Ammon's horn (tissue), 1 donor: ENCODE data around the gene BMP3.
"Not testable (repeated sequence)": the region's sequence is repeated elsewhere in the genome, so short reads cannot be mapped to it uniquely, and the experiment has no call there.

Experiments
- DNase-seq: peaks from one replicate; pipeline ENCODE4 v3.0.0-alpha.2; 2016; ENCODE audit warnings: low spot score

Gene BMP3

GRCh38 chr4:81030061-81030980, at the start of gene BMP3:
Gene BMP3 (plus strand): TSS chr4:81030708. CDS start chr4:81031285, 577 bp downstream.
- DNase-seq: no peak

DNA sequence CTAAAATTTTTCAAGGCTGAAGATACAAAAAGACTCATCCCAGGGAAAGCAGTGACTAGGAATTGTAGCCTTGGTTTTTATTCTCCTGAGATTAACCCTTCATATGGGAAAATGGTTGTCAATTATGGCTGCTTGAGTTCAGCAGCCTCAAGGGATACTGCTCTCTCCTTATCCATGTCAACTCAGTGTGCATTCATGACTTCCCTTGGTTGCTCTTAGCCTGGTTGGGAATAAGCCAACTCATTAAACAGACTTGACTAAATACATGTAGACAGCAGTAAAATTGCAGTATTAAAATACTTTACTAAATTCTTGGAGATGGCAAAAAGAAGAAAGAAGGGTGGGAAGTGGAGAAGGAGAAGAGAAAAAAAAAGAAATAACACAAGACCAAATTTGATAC, 44.5 kb upstream of the BMP3 start:
- DNase-seq: no peak

DNA sequence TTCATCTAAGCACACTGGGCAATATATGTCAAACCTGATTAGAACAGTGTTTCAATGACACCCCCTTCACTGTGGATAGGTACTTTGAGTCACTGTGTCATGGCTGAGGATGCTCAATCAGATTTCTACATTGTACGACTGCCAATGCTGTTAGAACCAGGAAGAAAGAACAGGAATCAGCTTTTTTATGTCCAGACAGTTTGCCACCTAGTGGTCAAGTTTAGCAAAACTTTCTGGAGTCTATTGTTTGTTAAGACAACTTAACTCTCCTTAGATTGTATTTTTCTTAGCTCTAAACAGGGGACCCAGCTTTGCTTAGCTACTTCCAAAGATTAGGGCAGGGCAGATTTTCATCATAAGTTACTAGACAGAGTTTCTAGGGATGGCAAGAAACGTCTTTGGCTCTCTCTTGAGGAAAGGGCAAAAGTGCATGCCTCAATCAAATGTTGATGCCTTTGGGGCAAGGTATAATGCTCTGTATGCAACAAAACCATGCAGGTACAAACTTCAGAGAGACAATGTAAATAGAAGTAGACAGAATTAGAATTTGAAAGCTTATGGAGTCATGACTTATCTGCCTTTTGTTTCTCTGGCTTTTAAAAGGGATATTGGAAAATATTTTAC, 40.5 kb upstream of the BMP3 start:
- peak; percentile 68 for DNase-seq

DNA sequence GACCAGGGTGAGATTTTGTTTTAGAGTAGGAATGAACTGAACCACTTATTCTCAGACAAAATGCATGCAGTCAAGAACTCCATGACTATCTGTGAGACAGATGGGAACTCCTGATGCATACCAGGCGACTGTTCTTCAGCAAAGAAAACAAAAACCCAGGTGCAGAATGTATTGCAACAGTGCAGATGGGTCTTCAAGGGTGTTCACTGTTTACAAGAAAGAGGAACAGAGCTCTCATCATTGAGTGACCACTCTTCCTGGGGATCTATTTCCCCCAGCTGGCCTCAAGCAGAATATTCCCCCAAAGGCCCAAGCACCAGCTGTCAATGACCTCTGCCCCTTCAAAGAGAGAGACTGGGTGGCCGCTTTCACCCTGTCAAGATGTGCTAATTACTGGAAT, 39.7 kb upstream of the BMP3 start:
- DNase-seq: no peak

GRCh38 chr4:80999943-81000342, 30.6 kb upstream of the BMP3 start:
- DNase-seq: no peak

DNA sequence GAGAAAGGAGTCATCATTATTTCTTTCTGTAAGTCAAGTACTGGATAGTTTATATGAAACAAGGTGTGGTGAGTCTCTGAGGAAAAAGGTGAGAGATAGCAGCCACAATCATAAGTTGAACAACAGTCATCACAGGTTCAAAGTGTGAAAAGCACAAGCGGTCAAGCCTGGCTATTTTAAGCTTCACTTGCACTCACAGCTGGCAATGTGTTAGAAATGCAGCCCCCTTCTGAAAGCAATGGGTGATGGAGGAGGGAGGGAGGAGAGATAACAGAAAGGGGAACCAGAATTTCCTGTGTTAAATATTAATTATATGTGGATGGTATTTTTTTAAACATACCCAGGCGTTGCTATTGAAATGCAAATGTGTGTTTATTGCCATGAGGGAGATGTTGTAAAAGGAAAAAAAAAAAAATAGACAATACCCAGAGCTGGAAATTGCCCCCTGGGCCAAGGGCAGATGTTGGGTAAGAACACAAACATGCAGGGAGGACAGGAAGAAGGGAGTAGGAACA, 26.9 kb upstream of the BMP3 start:
- no peak for DNase-seq

DNA sequence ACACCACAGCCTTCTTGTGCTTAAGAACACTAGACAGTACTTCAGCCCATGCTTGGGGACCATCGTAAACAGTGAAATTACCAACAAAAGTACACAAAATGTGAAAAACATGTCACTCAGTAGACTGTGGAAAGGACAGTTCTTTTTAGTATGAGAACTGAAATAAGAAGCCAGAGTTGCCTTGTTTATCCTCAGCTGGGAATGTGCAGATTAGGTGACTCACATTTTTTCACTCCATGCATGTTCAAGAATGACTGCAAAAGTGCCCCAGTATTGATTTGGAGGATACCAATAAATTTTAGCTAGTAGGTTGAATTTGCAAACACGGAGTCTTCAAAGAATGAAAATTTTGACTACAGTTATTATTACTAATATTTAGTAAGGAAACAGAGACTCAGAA, 23.1 kb upstream of the BMP3 start:
- no peak for DNase-seq

GRCh38 chr4:81016566-81016965, 13.9 kb upstream of the BMP3 start:
- DNase-seq: not testable (repeated sequence)

GRCh38 chr4:81019006-81019405, 11.5 kb upstream of the BMP3 start:
- no peak for DNase-seq

GRCh38 chr4:81021142-81021944, 9.2 kb upstream of the BMP3 start:
- no peak for DNase-seq

- no peak for DNase-seq
These were observed 8.5 kb upstream of the BMP3 start for GRCh38 chr4:81021981-81022380.

GRCh38 chr4:81023484-81023883, 7.0 kb upstream of the BMP3 start:
- no peak for DNase-seq

- no peak for DNase-seq
These were observed 678 bp downstream of the BMP3 start for GRCh38 chr4:81030981-81031791.

- no peak for DNase-seq
These were observed 1.5 kb downstream of the BMP3 start for GRCh38 chr4:81031796-81032551.

DNA sequence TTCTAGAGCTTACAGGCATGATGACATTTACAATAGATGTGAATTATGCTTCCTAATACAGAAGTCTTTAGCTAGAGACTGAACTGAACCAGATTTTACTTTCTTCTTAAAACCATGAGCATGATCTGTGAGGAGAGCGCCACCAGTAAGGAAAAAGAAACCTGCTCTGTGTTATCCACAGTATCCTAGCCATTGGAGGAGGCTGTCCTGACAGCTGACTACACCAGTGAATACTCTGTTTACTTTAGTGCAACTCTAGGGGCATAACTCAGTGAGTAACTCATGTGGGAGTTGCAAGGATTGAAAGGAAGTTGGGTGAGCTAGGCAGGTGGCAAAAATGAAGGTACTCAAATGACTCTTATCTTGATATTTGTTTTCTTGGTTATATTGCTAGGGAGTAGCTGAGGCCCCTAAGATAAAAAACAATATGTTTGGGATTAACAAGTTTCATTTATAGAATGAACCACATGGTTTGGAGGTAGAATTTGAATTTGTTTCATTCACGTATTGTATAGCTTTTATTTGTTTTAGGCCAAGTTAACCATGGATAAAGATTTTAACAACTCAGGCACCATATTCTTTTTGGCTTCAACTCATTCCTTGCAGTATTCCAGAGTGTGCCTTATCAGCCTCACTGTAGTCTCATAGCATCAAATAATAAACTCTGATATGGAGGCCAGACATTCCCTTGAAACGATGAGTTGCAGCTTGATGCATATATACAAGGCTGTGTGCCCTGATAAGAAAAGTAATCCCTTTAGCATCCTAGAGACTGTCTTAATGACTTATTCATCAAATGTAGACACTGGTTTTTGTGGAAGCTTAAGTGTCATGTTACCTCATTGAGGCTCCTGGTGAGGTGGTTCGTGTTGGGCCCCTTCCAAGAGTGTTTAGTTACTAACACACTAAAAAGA, 2.5 kb downstream of the BMP3 start:
- DNase-seq: no peak

GRCh38 chr4:81038636-81039350, 8.3 kb downstream of the BMP3 start:
- no peak for DNase-seq

DNA sequence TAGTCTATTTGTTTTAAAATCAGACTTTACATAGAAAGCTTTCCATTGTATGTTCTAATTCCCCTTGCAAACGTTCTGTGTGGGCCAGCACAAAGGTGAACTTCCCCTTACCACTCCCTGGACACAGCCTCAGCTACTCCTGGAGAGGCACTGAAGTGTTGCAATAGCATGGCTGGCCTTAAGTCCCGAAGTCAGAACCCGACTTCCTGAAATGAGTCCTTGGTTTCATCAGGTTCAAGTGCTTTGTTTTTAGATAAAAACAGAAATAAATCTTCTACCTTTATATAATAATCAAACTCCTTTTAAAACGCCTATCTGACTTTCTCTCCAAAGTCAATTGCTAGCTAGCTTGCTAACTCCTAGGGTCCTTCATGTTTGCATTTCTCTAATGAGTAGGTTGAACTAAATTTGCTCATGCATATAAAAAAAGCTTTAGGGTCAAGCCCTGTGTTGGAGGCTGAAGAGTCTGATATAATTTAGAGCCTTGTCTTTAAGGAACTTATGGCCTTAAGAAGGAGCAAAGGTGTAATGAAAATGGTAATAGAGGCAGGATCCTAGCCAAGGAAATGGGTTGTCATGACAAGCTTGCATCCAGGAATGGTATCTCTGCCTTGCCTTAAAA, 9.0 kb downstream of the BMP3 start:
- no peak for DNase-seq

DNA sequence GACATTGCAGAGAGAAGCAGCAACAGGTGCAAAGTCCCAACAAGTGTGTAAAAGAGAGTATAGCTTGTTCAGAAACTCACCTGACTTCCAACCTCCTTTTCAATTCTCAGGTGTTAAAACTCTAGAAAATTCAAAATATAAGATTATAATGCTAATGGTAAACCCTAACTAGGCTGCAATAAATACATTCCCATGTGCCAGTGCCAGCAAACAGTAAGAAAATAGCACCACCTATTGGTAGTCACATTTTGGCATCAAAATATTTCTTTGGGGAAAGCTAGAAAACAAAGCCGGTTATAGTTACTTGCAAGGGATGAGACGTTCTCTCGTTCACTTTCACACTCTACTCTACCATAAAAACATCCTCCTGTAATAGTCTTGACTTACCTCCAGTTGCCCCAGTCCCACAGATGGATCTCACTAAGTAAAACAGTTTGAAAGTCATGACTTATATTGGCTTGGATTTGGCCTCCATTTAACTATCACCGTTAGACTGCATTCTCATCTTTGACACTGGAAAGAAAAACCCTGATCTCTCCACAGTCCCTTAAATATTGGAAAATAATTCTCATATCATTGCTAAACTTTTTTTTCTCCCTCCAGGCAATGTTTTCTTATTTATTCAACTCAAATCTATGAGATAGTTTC, 9.6 kb downstream of the BMP3 start:
- peak; percentile 36 for DNase-seq
